ENCODE results near the gene LCE3E.

GRCh38 chr1:152546704-152547103 lies 19.9 kb downstream of the LCE3E start:
- TF ChIP-seq MAX (IDR thresholded peaks at IDR 0.05; ENCODE audit: insufficient read depth, insufficient read length) (no peak), POLR2A (IDR thresholded peaks at IDR 0.05; ENCODE audit: low read depth, low read length) (no peak), CTCF (IDR thresholded peaks at IDR 0.05; ENCODE audit: extremely low read depth in 1 of 2, insufficient read depth in 1 of 2, low read depth in 1 of 2, low read length in 2 of 2) (no peak), POLR2AphosphoS5 (IDR thresholded peaks at IDR 0.05; ENCODE audit: insufficient read depth, low read depth, low read length) (no peak), EZH2 (IDR thresholded peaks at IDR 0.05; ENCODE audit: borderline replicate concordance, low read depth, low read length, severe bottlenecking) (no peak), MYC (IDR thresholded peaks at IDR 0.05; ENCODE audit: low read depth, low read length) (no peak), JUN (IDR thresholded peaks at IDR 0.05; ENCODE audit: borderline replicate concordance, insufficient read depth, insufficient read length, low read depth) (no peak)

Measured in endothelial cell of umbilical vein (primary cell).